Astrocyte (in vitro differentiated cells and primary cell): ENCODE data around the gene TARS3. TPM values are rescaled to one million over a fixed set of nuclear protein-coding genes. Genes with fewer than 3 reads are reported as not detected.

Experiments used
- DNase-seq: peaks from one replicate; pipeline ENCODE4 v3.0.0-alpha.2; 2010; ENCODE audit warnings: low read depth
- FAIRE-seq: peaks from 2 replicates; lab custom pipeline; 2011; peaks lifted over from hg19 to GRCh38; lab: Jason Lieb, UNC
- H2AFZ ChIP-seq: 2 replicates; pipeline ENCODE4 v1.6.0; 2012; ENCODE audit warnings: low read depth, low read length, inconsistent platforms
- H3K27ac ChIP-seq: 2 replicates; pipeline ENCODE4 v1.5.1; 2011; ENCODE audit warnings: low read depth, low read length, inconsistent platforms
- H3K27me3 ChIP-seq: 2 replicates; pipeline ENCODE4 v1.6.0; 2011; ENCODE audit warnings: low read length, inconsistent platforms; ENCODE audit not compliant: insufficient read depth
- H3K36me3 ChIP-seq: 2 replicates; pipeline ENCODE4 v1.5.1; 2011; ENCODE audit warnings: low read length, inconsistent platforms; ENCODE audit not compliant: insufficient read depth
- H3K4me1 ChIP-seq: 2 replicates; pipeline ENCODE4 v1.5.1; 2011; ENCODE audit warnings: low read length, inconsistent platforms; ENCODE audit not compliant: insufficient read depth
- H3K4me2 ChIP-seq: 2 replicates; pipeline ENCODE4 v1.6.0; 2012; ENCODE audit warnings: low read length, inconsistent platforms
- H3K4me3 ChIP-seq: 2 replicates; pipeline ENCODE4 v1.5.1; 2011; ENCODE audit warnings: low read depth, mild to moderate bottlenecking, low read length, inconsistent platforms; ENCODE audit not compliant: insufficient read depth
- H3K79me2 ChIP-seq: 2 replicates; pipeline ENCODE4 v1.6.0; 2012; ENCODE audit warnings: mild to moderate bottlenecking, low read length, inconsistent platforms; ENCODE audit not compliant: insufficient read depth
- H3K9ac ChIP-seq: 2 replicates; pipeline ENCODE4 v1.6.0; 2012; ENCODE audit warnings: mild to moderate bottlenecking, low read length, inconsistent platforms
- H3K9me3 ChIP-seq: 2 replicates; pipeline ENCODE4 v1.5.1; 2012; ENCODE audit warnings: low read depth, mild to moderate bottlenecking, low read length, inconsistent platforms; ENCODE audit not compliant: insufficient read depth
- H4K20me1 ChIP-seq: 2 replicates; pipeline ENCODE4 v1.6.0; 2012; ENCODE audit warnings: low read length, inconsistent platforms; ENCODE audit not compliant: insufficient read depth
- H3K27ac Mint-ChIP-seq: one replicate; pipeline ENCODE4 v1.8.0; 2021; ENCODE audit warnings: mild to moderate bottlenecking, mixed read lengths; ENCODE audit not compliant: unreplicated experiment
- H3K27me3 Mint-ChIP-seq: one replicate; pipeline ENCODE4 v1.8.0; 2021; ENCODE audit warnings: low read depth, mixed read lengths; ENCODE audit not compliant: unreplicated experiment
- H3K36me3 Mint-ChIP-seq: one replicate; pipeline ENCODE4 v1.8.0; 2021; ENCODE audit warnings: low read depth, mixed read lengths; ENCODE audit not compliant: unreplicated experiment
- H3K4me1 Mint-ChIP-seq: one replicate; pipeline ENCODE4 v1.8.0; 2021; ENCODE audit warnings: low read depth, mixed read lengths; ENCODE audit not compliant: unreplicated experiment
- H3K4me3 Mint-ChIP-seq: one replicate; pipeline ENCODE4 v1.8.0; 2021; ENCODE audit warnings: mild to moderate bottlenecking, moderate library complexity, mixed read lengths; ENCODE audit not compliant: unreplicated experiment
- H3K9me3 Mint-ChIP-seq: one replicate; pipeline ENCODE4 v1.8.0; 2021; ENCODE audit warnings: mild to moderate bottlenecking, mixed read lengths; ENCODE audit not compliant: unreplicated experiment
- EZH2 ChIP-seq: IDR thresholded peaks from 2 replicates; pipeline ENCODE4 v1.6.1; 2012; ENCODE audit warnings: mild to moderate bottlenecking, low read length, inconsistent platforms; ENCODE audit not compliant: insufficient read depth
- total RNA-seq: library from RNA; stranded (reverse); gene quantifications from 2 replicates; pipeline ENCODE4 v1.2.1, GENCODE V29; 2021
- TF ChIP-seq, protein P1 (sequence below): IDR thresholded peaks from 2 replicates; pipeline ENCODE4 v1.5.1; 2011; ENCODE audit warnings: low read depth, mild to moderate bottlenecking, inconsistent platforms, low read length, moderate library complexity; ENCODE audit not compliant: insufficient read depth

The TARS3 gene
- total RNA-seq, 1 donor from 2014 or later, result 15.7 TPM

DNA sequence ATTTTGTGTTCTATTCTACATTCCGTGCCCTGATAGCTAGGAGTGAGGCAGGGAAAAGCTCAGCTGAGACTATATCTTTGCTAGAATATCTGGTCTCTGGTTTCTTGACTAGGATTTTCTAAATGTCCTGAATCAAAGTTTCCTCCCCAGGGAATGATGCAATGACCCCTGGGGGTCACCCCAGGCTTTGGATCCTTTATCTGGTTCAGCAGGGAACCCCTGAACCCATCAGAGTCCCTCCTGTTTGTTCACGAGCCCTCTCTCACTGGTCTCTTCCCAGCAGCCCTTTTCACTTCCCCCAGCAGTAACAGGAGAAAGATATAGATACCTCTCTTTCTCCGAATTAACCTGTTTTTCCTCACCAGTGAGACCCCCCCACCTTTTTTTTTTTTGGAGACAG, 86.4 kb downstream of the TARS3 start:
- DNase-seq (no peak), FAIRE-seq (no peak)
- Histone ChIP-seq H3K27me3 (no peaks in the 10 kb centered on the region), H3K36me3 (peaks cover 20% of the 10 kb centered on the region), H3K4me1 (peaks cover 5% of the 10 kb centered on the region), H3K4me3 (no peak overlapping the region), H3K9me3 (no peaks in the 10 kb centered on the region), H3K27ac (peak overlapping the region; percentile 17), H3K9ac (peak overlapping the region; percentile 20), H4K20me1 (peaks cover 22% of the 10 kb centered on the region), H2AFZ (no peak overlapping the region), H3K79me2 (peaks cover 11% of the 10 kb centered on the region), H3K4me2 (peak overlapping the region; percentile 39)
- H3K27me3 Mint-ChIP-seq, result no peaks in the 10 kb centered on the region
- peak overlapping the region; percentile 47 for H3K27ac Mint-ChIP-seq
- peaks cover 2% of the 10 kb centered on the region for H3K36me3 Mint-ChIP-seq
- H3K4me1 Mint-ChIP-seq, result peaks cover 3% of the 10 kb centered on the region
- TF ChIP-seq, protein P1, sequence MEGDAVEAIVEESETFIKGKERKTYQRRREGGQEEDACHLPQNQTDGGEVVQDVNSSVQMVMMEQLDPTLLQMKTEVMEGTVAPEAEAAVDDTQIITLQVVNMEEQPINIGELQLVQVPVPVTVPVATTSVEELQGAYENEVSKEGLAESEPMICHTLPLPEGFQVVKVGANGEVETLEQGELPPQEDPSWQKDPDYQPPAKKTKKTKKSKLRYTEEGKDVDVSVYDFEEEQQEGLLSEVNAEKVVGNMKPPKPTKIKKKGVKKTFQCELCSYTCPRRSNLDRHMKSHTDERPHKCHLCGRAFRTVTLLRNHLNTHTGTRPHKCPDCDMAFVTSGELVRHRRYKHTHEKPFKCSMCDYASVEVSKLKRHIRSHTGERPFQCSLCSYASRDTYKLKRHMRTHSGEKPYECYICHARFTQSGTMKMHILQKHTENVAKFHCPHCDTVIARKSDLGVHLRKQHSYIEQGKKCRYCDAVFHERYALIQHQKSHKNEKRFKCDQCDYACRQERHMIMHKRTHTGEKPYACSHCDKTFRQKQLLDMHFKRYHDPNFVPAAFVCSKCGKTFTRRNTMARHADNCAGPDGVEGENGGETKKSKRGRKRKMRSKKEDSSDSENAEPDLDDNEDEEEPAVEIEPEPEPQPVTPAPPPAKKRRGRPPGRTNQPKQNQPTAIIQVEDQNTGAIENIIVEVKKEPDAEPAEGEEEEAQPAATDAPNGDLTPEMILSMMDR, result no peak
- no peak for TF ChIP-seq EZH2
- H3K4me3 Mint-ChIP-seq, result no peak overlapping the region
- H3K9me3 Mint-ChIP-seq, result no peaks in the 10 kb centered on the region

GRCh38 chr15:101637516-101637915, 86.8 kb downstream of the TARS3 start:
- Histone ChIP-seq H3K4me3 (no peak overlapping the region), H3K36me3 (peaks cover 19% of the 10 kb centered on the region), H3K9me3 (no peaks in the 10 kb centered on the region), H3K4me1 (peaks cover 5% of the 10 kb centered on the region), H3K79me2 (peaks cover 11% of the 10 kb centered on the region), H3K4me2 (peak overlapping the region; percentile 39), H4K20me1 (peaks cover 22% of the 10 kb centered on the region), H2AFZ (no peak overlapping the region), H3K9ac (peak overlapping the region; percentile 20), H3K27ac (peak overlapping the region; percentile 17), H3K27me3 (no peaks in the 10 kb centered on the region)
- TF ChIP-seq EZH2, result no peak
- TF ChIP-seq, protein P1, result no peak
- peaks cover 3% of the 10 kb centered on the region for H3K4me1 Mint-ChIP-seq
- peak; percentile 45 for DNase-seq
- no peak overlapping the region for H3K27ac Mint-ChIP-seq
- H3K4me3 Mint-ChIP-seq, result no peak overlapping the region
- no peaks in the 10 kb centered on the region for H3K27me3 Mint-ChIP-seq
- no peak for FAIRE-seq
- H3K9me3 Mint-ChIP-seq, result no peaks in the 10 kb centered on the region
- H3K36me3 Mint-ChIP-seq, result peaks cover 2% of the 10 kb centered on the region

GRCh38 chr15:101637038-101637437, 87.2 kb downstream of the TARS3 start:
- FAIRE-seq, result no peak
- no peak for TF ChIP-seq EZH2
- TF ChIP-seq, protein P1, result no peak
- H3K27ac ChIP-seq, result no peak overlapping the region
- peaks cover 2% of the 10 kb centered on the region for H3K36me3 Mint-ChIP-seq
- H3K79me2 ChIP-seq, result peaks cover 11% of the 10 kb centered on the region
- H2AFZ ChIP-seq, result no peak overlapping the region
- H3K27me3 ChIP-seq, result no peaks in the 10 kb centered on the region
- H3K9ac ChIP-seq, result no peak overlapping the region
- H3K9me3 Mint-ChIP-seq, result no peaks in the 10 kb centered on the region
- peaks cover 3% of the 10 kb centered on the region for H3K4me1 Mint-ChIP-seq
- H4K20me1 ChIP-seq, result peaks cover 22% of the 10 kb centered on the region
- H3K4me3 Mint-ChIP-seq, result no peak overlapping the region
- H3K4me2 ChIP-seq, result no peak overlapping the region
- DNase-seq, result no peak
- no peaks in the 10 kb centered on the region for H3K9me3 ChIP-seq
- no peak overlapping the region for H3K4me3 ChIP-seq
- no peak overlapping the region for H3K27ac Mint-ChIP-seq
- peaks cover 15% of the 10 kb centered on the region for H3K36me3 ChIP-seq
- H3K27me3 Mint-ChIP-seq, result no peaks in the 10 kb centered on the region
- H3K4me1 ChIP-seq, result peaks cover 5% of the 10 kb centered on the region
